ENCODE results near the gene CDYL.

Gene CDYL

GRCh38 chr6:4801491-4802110, 25.4 kb downstream of the CDYL start:
- H3K4me3 ChIP-seq (ENCODE audit: low read depth, low read length), result no peak overlapping the region
- DNase-seq (ENCODE audit: low read depth), result no peak
- no peak for TF ChIP-seq CTCF (conservative IDR thresholded peaks at IDR 0.05; ENCODE audit: low read depth, low read length)

DNA sequence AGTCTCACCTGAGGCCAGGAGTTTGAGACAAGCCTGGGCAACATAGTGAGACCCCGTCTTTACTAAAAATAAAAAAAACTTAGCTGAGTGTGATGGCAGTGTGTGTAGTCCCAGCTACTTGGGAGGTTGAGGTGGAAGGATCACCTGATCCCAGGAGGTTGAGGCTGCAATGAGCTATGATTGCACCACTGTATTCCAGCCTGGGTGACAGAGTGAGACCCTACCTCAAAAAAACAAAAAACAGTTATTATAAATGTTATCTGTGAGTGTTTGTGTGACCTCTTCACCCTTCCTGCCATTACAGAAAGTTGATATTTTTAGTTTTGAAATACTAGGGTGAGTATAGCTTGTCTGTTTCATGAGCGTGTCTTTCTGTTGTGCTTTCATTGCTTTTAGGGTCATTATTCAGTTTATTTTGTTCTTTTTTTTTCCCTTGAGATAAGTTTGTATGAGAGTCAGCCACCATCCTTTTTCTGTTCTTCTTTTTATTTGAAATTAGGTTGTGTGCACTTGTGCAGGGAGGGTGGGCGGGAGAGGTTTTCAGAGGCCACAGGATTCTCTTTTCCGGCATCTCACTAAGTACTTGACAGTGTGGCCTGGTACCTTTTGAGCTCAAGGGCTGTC, 26.2 kb downstream of the CDYL start:
- DNase-seq (ENCODE audit: low read depth), result no peak
- TF ChIP-seq CTCF (conservative IDR thresholded peaks at IDR 0.05; ENCODE audit: low read depth, low read length), result no peak
- no peak overlapping the region for H3K4me3 ChIP-seq (ENCODE audit: low read depth, low read length)

DNA sequence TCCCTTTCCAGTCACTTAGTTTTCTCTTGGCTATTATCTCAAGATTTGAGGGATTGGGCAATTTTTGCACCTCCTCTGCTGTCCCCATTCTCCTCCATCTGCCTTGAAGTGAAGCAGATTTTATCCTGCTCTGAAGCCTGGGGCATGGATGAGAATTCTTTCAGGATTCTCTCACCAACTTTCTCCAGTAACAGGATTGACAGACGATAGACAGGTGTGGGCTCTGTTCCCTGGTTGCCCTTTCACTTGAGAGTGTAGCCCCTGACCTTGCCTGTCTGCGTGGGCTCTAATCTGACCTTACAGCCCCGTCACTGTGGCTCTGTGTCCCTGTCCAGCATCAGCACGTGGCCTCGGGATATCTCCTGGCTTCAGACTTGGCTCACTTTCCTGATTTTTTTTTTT, 27.1 kb downstream of the CDYL start:
- DNase-seq (ENCODE audit: low read depth), result no peak
- H3K4me3 ChIP-seq (ENCODE audit: low read depth, low read length), result no peak overlapping the region
- no peak for TF ChIP-seq CTCF (conservative IDR thresholded peaks at IDR 0.05; ENCODE audit: low read depth, low read length)

- no peak for TF ChIP-seq CTCF (conservative IDR thresholded peaks at IDR 0.05; ENCODE audit: low read depth, low read length)
- H3K4me3 ChIP-seq (ENCODE audit: low read depth, low read length), result no peak overlapping the region
- DNase-seq (ENCODE audit: low read depth), result peak; percentile 71
Observed at GRCh38 chr6:4804095-4804494, 27.9 kb downstream of the CDYL start.

- H3K4me3 ChIP-seq (ENCODE audit: low read depth, low read length), result no peak overlapping the region
- peak; percentile 73 for TF ChIP-seq CTCF (conservative IDR thresholded peaks at IDR 0.05; ENCODE audit: low read depth, low read length)
- DNase-seq (ENCODE audit: low read depth), result peak; percentile 57
Observed at GRCh38 chr6:4805553-4806336, 29.5 kb downstream of the CDYL start.

GRCh38 chr6:4806337-4806725, 30.1 kb downstream of the CDYL start:
- DNase-seq (ENCODE audit: low read depth), result no peak
- no peak overlapping the region for H3K4me3 ChIP-seq (ENCODE audit: low read depth, low read length)
- TF ChIP-seq CTCF (conservative IDR thresholded peaks at IDR 0.05; ENCODE audit: low read depth, low read length), result no peak
